GM21619 (cell line): ENCODE results near the gene ANKRD24.
"Not testable (repeated sequence)": the region's sequence is repeated elsewhere in the genome, so short reads cannot be mapped to it uniquely, and the experiment has no call there.

Experiments
- ATAC-seq: cut with Tn5 transposase; IDR thresholded peaks from one replicate; pipeline ENCODE4 v1.9.1; 2021; ENCODE audit not compliant: unreplicated experiment

Gene ANKRD24

DNA sequence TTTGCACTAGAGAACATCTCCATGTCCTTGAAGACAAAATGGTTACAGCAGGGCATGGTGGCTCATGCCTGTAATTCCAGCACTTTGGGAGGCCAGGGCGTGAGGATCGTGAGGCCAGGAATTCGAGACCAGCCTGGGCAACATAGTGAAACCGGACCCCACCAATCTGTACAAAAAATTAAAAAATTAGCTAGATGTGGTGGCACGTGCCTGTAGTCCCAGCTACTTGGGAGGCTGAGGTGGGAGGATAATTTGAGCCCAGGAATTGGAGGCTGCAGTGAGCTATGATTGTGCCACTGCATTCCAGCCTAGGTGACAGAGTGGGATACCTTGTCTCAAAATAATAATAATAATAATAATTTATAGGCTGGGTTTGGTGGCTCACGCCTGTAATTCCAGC lies 47.7 kb downstream of the ANKRD24 start:
- not testable (repeated sequence) for ATAC-seq

DNA sequence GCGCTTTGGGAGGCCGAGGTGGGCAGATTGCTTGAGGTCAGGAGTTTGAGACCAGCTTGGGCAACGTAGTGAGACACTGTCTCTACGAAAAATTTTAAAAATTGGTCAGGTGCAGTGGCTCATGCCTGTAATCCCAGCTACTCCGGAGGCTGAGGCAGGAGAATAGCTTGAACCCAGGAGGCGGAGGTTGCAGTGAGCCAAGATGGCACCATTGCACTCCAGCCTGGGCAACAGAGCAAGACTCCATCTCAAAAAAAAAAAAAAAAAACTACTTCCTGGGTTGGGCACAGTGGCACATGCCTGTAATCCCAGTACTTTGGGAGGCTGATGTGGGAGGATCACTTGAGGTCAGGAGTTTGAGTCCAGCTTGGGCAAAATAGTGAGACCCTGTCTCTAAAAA lies 49.0 kb downstream of the ANKRD24 start:
- not testable (repeated sequence) for ATAC-seq

DNA sequence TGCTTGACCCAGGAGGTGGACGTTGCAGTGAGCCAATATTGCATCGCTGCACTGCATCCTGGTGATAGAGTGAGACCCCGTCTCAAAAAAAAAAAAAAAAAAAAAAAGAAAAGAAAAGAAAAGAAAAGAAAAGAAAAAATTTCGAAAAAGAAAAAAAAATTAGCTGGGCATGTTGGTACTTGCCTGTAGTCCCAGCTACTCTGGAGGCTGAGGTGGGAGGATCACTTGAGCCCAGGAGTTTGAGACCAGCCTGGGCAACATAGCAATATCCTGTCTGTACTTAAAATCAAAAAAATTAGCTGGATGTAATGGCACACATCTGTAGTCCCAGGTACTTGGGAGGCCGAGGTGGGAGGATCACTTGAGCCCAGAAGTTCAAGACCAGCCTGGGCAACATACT lies 49.6 kb downstream of the ANKRD24 start:
- not testable (repeated sequence) for ATAC-seq

DNA sequence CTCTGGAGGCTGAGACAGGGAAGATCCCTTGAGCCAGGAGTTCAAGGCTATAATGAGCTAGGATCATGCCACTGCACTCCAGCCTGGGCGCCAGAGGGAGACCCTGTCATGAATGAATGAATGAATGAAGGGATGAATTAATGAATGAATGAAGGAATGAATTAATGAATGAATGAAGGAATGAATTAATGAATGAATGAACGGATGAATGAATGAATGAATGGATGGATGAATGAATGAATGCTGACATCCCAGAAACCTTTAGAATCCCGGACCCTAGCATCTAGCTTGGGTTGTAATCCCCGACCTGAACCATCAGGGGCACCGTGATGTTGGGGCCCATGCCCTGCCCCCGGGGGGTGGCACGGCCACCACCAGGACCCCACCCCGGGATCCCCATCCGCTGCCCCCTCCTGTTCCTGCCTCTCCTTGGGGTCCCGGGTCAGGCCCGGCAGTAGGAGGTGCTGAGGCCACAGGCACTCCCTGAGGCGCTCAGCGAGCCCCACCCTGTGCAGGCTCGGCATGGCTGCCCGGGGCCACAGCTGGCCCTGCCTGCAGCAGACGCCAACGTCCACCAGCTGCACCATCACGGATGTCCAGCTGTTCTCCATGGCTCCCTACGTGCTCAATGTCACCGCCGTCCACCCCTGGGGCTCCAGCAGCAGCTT lies 50.3 kb downstream of the ANKRD24 start:
- ATAC-seq = no peak

DNA sequence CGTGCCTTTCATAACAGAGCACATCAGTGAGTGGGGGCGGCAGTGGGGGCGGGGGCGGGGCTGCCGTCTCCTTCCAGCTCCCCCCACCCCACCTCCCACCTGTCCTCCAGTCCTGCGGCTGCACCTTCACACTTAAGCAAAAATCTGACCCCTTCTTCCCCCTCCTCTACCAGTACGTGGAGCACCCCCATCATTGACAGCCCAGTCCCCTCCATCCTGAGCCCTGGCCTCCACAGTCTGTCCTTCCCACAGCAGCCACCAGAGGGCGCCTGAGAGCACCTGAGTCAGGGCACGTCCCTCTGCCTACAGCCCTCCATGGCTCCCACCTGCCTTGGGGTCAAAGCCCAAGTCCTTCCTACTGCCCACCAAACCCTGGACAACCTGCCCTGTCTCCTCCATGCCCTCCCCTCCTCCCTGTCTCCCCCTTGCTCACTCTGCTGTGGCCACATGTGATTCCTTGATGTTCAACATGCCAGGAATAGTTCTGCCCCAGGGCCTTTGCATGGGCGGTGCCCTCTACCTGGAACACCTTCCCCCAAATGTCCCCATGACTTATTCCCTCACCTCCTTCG lies 50.9 kb downstream of the ANKRD24 start:
- no peak for ATAC-seq

DNA sequence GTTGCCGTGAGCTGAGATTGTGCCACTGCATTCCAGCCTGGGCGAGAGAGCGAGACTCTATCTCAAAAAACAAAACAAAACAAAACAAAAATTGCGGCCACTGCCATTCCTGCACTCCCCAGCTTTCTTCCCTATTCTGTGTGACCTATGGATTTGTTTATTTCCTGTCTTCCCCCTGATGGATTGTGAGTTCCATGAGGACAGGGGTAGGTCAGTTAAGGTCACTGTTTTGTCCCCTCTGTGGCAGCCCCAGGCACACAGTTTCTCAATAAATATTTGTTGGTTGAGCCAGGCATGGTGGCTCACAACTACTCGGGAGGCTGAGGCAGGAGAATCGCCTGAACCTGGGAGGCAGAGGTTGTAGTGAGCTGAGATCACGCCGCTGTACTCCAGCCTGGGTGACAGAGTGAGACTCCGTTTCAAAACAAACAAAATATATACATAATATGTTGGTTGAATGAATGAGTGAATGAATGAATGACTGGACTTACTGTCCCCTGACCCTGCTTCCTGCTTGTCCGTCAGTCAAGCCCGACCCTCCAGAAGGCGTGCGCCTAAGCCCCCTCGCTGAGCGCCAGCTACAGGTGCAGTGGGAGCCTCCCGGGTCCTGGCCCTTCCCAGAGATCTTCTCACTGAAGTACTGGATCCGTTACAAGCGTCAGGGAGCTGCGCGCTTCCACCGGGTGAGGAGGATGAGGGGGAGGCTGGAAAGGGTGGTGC lies 51.8 kb downstream of the ANKRD24 start:
- no peak for ATAC-seq

DNA sequence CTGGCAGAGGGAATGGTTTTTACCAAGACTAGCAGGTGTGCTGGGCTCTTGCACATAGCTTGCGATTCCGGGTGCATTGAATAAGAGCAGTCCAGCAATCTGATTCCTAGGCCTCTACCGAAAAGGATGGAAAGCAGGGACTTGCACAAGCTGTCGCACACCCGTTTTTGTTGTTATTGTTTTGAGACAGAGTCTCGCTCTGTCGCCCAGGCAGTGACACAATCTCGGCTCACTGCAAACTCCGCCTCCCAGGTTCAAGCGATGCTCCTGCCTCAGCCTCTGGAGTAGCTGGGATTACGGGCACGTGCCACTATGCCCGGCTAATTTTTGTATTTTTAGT lies 52.3 kb downstream of the ANKRD24 start:
- no peak for ATAC-seq

DNA sequence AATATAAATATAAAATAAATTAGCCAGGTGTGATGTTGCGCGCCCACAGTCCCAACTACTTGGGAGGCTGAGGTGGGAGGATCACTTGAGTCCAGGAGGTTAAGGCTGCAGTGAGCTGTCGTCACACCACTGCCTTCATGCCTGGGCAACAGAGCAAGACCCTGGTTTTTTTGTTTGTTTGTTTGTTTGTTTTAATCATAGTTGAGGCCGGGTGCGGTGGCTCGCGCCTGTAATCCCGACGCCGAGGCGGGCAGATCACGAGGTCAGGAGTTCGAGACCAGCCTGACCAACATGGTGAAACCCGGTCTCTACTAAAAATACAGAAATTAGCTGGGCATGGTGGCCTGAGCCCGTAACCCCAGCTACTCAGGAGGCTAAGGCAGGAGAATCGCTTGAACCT lies 55.0 kb downstream of the ANKRD24 start:
- not testable (repeated sequence) for ATAC-seq

DNA sequence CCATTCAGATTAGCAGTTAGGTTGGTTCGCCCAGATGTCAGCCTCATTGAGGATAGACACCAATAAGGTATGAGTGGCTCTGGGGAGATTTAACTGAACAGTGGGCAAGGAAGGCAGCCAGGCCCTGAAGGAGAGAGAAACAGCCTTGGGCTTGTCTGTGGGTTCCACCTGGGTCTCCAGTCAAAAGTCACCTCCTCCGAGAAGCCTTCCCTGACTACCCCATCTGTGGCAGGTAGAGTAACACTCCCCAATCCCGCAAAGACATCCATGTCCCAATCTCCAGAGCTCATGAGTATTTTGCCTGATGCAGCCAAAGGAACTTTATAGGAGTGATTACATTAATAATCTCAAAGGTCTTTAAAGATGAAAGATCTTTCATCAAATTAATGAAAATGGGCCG lies 56.3 kb downstream of the ANKRD24 start:
- no peak for ATAC-seq

DNA sequence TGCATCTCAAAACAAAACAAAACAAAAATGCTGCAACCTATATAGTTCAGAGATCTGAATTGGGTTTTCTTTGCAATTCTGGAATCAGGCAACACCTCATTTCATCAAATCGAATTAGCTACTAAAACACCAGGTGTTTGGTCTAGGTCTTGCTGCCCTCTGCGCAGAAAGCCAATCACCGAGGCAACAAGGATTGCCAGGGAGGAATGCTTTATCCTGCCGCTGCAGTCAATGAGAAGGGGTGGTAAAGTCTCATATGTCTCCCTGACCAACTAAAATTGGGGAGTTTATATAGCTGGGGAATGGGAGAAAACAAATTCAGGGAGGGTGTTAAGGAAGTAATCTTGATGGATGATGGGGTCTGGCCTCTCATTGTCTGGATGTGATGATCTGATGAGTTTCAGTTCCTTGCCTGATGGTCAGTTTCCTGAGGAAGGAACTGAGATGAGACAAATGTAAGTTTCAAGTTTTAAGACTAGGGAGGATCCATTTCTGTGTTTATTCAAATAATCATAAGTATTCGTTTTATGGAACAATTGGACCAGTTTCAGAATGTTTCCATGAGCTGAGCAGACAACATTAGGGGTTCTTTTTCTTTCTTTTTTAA lies 59.4 kb downstream of the ANKRD24 start:
- no peak for ATAC-seq

DNA sequence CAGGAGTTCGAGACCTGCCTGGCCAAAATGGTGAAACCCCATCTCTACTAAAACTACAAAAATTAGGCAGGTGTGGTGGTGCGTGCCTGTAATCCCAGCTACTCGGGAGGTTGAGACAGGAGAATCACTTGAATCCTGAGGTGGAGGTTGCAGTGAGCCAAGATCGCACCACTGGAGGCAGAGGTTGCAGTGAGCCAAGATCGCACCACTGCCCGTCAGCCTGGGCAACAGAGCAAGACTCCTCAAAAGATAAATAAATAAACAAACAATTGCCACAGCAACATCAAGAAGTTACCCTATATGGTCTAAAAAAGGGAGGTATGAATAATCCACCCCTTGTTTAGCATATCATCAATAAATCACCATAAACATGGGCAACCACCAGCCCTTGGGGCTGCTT lies 63.4 kb downstream of the ANKRD24 start:
- not testable (repeated sequence) for ATAC-seq

DNA sequence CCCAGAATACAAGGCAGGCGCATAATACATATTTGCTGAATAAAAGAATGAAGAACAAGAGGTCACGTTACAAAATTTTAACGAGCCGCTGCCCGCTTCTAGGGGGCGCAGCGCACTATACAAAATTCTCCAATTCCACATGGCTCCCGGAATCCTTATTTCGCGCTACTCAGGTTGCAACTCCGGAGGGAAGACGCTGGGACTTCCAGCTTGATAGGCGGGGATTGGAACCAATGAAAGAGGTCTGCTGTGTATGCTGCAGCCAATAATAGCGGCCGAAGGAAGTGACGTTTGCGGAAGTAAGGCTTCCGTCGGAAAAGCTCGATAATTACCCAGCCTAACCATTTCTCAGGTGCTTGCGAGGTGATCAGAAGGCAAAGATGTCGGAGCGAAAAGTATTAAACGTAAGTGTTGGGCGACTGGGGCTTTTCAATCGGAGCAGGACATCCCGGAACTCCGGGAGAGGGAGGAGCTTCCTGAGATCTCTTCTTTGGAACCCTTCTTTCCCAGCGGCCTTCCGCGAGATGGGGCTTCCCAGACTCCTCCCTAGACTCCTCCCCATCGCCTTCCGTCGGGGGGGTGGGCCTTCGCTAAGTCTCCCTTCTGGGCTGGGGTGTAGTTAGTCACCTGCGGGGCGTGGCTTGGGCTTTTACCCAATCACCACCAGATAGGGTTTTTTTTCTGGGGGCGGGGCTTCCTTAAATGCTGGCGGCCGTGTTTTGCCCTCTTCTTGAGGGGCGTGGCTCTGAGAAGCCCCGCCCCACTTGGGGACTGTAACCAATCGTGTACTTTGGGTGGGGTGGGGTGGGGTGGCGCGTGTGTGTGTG lies 64.5 kb downstream of the ANKRD24 start, which contains the start of gene YJU2:
YJU2 (plus strand) TSS at position 314 of the 827 bp plus-strand sequence; CDS start at position 381, 67 bp downstream.
- ATAC-seq = peak; percentile 78

DNA sequence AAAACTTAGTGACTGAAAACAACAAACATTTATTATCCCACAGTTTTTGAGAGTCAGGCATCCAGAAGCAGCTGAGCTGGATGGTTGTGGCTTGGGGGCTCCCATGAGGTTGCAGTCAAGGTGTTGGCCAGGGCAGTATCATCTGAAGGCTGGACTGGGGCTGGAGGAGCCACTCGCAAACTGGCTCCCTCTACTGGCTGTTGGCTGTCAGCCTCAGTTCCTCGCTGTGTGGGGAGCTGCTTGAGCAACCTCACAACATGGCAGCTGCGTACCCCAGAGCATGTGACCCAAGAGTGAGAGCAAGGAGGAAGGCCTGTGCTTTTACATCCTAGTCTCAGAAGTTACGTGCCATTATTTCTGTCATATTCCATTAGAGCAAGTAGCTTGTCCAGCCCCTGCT lies 74.1 kb downstream of the ANKRD24 start:
- ATAC-seq = no peak

DNA sequence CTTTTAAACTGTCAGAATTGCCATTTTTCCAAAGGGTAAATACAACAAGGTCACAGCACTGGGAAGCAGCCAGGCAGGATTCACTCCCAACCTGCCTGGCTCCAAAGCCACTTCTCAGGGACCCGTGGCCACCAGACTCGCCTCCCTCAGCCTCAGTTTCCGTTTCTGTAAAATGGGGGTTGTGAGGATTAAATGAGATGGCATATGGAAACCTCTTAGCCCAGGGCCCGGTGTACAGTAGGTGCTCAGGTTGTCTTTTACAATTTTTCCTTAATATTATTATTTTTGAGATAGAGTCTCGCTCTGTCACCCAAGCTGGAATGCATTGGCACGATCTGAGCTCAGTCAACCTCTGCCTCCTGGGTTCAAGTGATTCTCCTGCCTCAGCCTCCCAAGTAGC lies 74.5 kb downstream of the ANKRD24 start:
- no peak for ATAC-seq

DNA sequence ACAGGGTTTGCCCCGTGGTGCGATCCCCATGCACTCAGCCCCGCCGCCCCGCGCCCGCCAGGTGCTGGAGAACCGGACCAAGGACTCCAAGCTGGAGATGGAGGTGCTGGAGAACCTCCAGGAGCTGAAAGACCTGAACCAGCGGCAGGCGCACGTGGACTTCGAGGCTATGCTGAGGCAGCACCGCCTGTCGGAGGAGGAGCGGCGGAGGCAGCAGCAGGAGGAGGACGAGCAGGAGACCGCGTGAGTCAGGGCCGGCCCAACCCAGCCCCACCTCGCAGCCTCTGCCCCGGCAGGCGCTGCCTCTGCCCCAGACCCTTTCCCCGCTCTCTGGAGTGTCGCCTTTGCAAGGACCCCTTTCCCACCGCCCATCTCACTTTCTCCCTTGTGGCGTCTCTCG lies 75.7 kb downstream of the ANKRD24 start:
- no peak for ATAC-seq

DNA sequence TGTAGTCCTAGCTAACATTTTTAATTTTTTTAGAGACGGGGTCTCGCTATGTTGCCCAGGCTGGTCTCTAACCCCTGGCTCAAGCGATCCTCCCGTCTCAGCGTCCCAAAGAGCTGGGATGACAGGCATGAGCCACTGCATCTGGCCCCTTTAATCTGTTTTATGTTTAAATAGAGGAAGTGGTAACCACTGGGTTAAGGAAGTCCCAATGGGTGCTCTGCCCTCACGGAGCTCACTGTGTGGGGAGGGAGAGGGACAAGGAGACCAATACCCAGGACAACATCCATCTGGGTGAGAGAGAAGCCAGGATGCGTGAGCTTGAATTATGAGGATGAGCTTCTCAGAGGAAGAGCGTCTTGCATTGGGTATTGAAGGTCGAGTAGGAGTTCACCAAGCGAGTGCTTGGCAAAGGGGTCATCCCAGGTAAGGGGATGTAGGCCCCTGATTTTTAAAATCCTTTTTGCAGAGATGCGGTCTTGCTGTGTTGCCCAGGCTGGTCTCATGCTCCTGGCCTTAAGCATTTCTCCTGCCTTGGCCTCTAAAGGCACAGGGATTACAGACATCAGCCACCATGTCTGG lies 78.2 kb downstream of the ANKRD24 start:
- no peak for ATAC-seq

DNA sequence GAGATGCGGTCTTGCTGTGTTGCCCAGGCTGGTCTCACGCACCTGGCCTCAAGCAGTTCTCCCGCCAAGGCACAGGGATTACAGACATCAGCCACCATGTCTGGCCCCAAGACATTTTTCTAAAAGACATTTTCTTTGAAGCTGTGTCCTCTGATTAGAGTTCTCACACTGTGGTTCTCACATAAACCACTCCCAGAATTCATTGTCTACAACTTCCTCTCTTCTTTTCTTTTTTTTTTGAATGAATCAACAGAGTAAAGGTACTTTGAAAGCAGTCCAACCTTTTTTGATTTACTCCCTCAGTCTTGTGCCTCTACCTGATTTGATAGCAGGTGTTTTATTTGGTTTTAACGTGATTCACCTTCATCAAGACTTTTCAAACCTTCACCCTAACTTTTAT lies 82.3 kb downstream of the ANKRD24 start:
- no peak for ATAC-seq

DNA sequence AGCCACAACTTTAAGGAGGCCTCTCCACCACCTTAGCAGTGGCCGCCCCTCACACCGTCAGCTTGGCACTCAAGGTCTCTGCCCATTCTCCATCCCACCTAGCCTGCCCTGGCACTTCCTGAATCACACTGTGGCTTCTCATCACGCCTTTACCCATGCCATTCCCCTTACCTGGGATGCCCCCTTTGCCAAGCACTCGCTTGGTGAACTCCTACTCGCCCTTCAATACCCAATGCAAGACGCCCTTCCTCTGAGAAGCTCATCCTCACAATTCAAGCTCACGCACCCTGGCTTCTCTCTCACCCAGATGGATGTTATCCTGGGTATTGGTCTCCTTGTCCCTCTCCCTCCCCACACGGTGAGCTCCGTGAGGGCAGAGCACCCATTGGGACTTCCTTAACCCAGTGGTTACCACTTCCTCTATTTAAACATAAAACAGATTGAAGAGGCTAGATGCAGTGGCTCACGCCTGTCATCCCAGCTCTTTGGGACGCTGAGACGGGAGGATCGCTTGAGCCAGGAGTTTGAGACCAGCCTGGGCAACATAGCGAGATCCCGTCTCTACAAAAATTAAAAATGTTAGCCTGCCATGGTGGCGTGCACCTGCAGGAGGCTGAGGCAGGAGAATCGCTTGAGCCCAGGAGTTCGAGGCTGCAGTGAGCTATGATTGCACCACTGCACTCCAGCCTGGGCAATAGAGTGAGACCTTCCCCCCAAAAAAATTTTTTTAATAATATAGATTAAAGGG lies 83.9 kb downstream of the ANKRD24 start:
- ATAC-seq = no peak

DNA sequence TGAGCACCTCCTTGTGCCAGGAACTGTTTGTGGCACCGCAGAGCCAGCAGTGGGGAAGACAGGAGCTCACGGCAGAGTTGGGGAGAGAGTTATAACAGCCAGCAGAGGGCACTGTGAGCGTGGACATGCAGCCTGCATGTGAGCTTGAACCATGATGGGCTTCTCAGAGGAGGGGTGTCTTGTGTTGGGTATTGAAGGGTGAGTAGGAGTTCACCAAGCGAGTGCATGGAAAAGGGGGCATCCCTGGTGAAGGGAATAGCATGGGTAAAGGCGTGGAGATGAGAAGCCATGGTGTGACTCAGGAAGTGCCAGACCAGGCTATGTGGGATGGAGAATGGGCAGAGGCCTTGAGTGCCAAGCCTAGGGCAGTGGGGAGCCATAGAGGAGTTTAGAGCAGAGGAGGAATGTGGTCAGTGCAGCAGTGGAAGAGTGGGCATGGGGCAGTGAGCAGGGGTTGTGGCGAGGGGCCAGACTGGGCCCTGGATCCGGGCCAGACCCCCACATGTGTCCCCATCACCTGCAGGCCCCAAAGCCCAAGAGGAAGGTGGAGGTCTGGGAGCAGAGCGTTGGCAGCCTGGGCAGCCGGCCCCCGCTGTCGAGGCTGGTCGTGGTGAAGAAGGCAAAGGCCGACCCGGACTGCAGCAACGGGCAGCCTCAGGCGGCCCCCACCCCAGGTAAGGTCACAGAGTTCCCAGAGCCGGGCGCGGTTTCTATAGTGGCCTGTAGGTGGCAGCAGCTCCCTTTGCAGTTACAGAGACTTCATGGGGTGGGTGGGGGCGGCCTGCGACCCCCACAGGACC lies 84.8 kb downstream of the ANKRD24 start:
- ATAC-seq = no peak
